AG04450 (cell line): ENCODE measurements around the gene GALNT1. TPM values are rescaled to one million over a fixed set of nuclear protein-coding genes. Genes with fewer than 3 reads are reported as not detected.

Experiments used
- CTCF ChIA-PET: fragments of 300-600, 350-600 bp; formaldehyde crosslinking; extraction: SDS; loops from one replicate; lab custom pipeline; 2022; ENCODE audit warnings: antibody characterized with exemption, inconsistent platforms; lab: Charles Lee
- POLR2A ChIA-PET: fragments of 350-600 bp; formaldehyde crosslinking; extraction: SDS; loops from one replicate; lab custom pipeline; 2021; ENCODE audit warnings: antibody characterized with exemption, inconsistent platforms; lab: Yijun Ruan, JAX
- DNase-seq: peaks from one replicate; pipeline ENCODE4 v3.0.0-alpha.2; 2011; ENCODE audit warnings: low read depth, low spot score
- H3K27ac ChIP-seq: one replicate; pipeline ENCODE4 v1.5.1; 2012; ENCODE audit warnings: low read depth, low read length, control low read depth
- H3K27me3 ChIP-seq: one replicate; pipeline ENCODE4 v1.6.0; 2012; ENCODE audit warnings: low read length; ENCODE audit not compliant: control insufficient read depth, insufficient read depth
- H3K4me3 ChIP-seq: 2 replicates; pipeline ENCODE4 v1.5.1; 2011; ENCODE audit warnings: mild to moderate bottlenecking, low read depth, low read length, control low read depth
- H3K9me3 ChIP-seq: 2 replicates; pipeline ENCODE4 v1.5.1; 2012; ENCODE audit warnings: low read length; ENCODE audit not compliant: control insufficient read depth, insufficient read depth
- CTCF ChIP-seq: IDR thresholded peaks from 2 replicates; pipeline ENCODE4 v1.5.1; 2011; ENCODE audit warnings: low read depth, low read length, control low read depth, inconsistent platforms
- polyA plus RNA-seq: library from polyadenylated mRNA; depleted of rRNA; stranded (reverse); fragments of >200 nt; gene quantifications from 2 replicates; pipeline ENCODE4 v1.2.3, GENCODE V29; 2011

Gene GALNT1
- polyA plus RNA-seq, 1 experiment = 69.5 TPM

- Histone ChIP-seq H3K4me3 (no peak overlapping the region), H3K27ac (no peak overlapping the region), H3K9me3 (no peaks in the 10 kb centered on the region; the same call in 1 of the 2 replicates), H3K27me3 (no peaks in the 10 kb centered on the region)
- POLR2A ChIA-PET = no interaction called here
- no peak for DNase-seq
- TF ChIP-seq CTCF = no peak
- CTCF ChIA-PET = interaction anchor here (0.6 kb wide), 1 partner anchor 278 kb away, joined by 3 read pairs; no protein-coding TSS in a partner anchor
Observed at GRCh38 chr18:35653392-35654135, 72.0 kb downstream of the GALNT1 start.

- Histone ChIP-seq H3K4me3 (no peak overlapping the region), H3K27me3 (no peaks in the 10 kb centered on the region), H3K27ac (no peak overlapping the region), H3K9me3 (no peaks in the 10 kb centered on the region)
- TF ChIP-seq CTCF = no peak
- POLR2A ChIA-PET = no interaction called here
- no peak for DNase-seq
- CTCF ChIA-PET = no interaction called here
Observed at GRCh38 chr18:35658112-35658511, 76.6 kb downstream of the GALNT1 start.

DNA sequence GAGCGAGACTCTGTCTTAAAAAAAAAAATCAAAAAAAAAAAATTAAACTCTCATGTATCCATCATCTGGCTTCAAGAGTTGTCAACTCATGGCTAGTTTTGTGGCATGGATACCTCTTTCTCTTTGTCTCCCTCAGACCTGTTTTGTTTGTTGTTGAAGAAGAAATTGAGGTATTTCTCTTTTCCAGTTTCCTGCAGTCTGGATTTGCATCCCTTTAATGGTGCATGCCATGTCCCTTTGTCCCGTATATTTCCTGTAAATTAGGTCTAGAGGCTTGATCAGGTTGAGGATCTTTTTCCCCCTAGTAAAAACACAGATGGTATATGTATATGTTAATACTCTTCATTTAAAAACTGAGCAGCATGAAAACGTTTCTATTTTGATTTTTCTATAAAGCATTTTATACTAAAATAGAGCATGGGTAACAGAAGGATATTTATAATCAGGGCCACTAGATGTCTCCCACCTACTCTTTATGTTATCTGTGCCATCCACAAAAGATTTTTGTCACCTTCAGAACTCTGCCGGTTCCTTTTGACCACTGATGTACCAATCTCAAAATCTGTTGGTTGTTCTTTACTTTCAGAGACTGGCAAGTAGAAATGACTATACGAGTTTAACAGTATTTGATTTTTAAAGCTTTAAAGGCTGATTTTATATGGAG is 80.1 kb downstream of the GALNT1 start:
- no peak overlapping the region for H3K27ac ChIP-seq
- 0 out of 2 replicates have a peak, but pooled peaks have one; percentile 13 for TF ChIP-seq CTCF
- no peak for DNase-seq
- no peak overlapping the region for H3K4me3 ChIP-seq
- no peaks in the 10 kb centered on the region for H3K9me3 ChIP-seq
- CTCF ChIA-PET = interaction anchor here (0.7 kb wide), 1 partner anchor 616 kb away, joined by 4 read pairs; no protein-coding TSS in a partner anchor
- no peaks in the 10 kb centered on the region for H3K27me3 ChIP-seq
- POLR2A ChIA-PET = no interaction called here

GRCh38 chr18:35662293-35663062 is 80.9 kb downstream of the GALNT1 start:
- ChIA-PET POLR2A (no interaction called here), CTCF (interaction anchor here (0.7 kb wide), 1 partner anchor 615 kb away, joined by 4 read pairs; no protein-coding TSS in a partner anchor)
- no peak overlapping the region for H3K4me3 ChIP-seq
- no peak for TF ChIP-seq CTCF
- no peaks in the 10 kb centered on the region for H3K27me3 ChIP-seq
- H3K27ac ChIP-seq = no peak overlapping the region
- DNase-seq = no peak
- H3K9me3 ChIP-seq = no peaks in the 10 kb centered on the region
